Fibroblast of lung (primary cell): ENCODE data around the gene S100A4.
"Not testable (repeated sequence)": the region's sequence is repeated elsewhere in the genome, so short reads cannot be mapped to it uniquely, and the experiment has no call there.

ENCODE experiments used
- EZH2 ChIP-seq: IDR thresholded peaks from 2 replicates; pipeline ENCODE4 v1.5.1; 2012; ENCODE audit warnings: low read length, control low read depth, mild to moderate bottlenecking; ENCODE audit errors: missing control alignments
- TF ChIP-seq, protein P1 (sequence below), 2 donors: IDR thresholded peaks in 1 of 2; conservative IDR thresholded peaks in 1 of 2; 1 replicate in 1 of 2; 2 replicates in 1 of 2; pipeline ENCODE4 v1.5.1; 2011 to 2012; ENCODE audit warnings: low read length in 2 of 2, control low read depth in 1 of 2, inconsistent platforms in 1 of 2, low read depth in 1 of 2, mild to moderate bottlenecking in 1 of 2

DNA sequence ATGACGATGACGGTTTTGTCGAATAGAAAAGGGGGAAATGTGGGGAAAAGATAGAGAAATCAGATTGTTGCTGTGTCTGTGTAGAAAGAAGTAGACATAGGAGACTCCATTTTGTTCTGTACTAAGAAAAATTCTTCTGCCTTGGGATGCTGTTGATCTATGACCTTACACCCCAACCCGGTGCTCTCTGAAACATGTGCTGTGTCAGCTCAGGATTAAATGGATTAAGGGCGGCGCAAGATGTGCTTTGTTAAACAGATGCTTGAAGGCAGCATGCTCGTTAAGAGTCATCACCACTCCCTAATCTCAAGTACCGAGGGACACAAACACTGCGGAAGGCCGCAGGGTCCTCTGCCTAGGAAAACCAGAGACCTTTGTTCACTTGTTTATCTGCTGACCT is 29.9 kb upstream of the S100A4 start:
- TF ChIP-seq, protein P1, sequence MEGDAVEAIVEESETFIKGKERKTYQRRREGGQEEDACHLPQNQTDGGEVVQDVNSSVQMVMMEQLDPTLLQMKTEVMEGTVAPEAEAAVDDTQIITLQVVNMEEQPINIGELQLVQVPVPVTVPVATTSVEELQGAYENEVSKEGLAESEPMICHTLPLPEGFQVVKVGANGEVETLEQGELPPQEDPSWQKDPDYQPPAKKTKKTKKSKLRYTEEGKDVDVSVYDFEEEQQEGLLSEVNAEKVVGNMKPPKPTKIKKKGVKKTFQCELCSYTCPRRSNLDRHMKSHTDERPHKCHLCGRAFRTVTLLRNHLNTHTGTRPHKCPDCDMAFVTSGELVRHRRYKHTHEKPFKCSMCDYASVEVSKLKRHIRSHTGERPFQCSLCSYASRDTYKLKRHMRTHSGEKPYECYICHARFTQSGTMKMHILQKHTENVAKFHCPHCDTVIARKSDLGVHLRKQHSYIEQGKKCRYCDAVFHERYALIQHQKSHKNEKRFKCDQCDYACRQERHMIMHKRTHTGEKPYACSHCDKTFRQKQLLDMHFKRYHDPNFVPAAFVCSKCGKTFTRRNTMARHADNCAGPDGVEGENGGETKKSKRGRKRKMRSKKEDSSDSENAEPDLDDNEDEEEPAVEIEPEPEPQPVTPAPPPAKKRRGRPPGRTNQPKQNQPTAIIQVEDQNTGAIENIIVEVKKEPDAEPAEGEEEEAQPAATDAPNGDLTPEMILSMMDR (conservative IDR thresholded peaks at IDR 0.05 in 1 of 2, IDR thresholded peaks at IDR 0.05 in 1 of 2; ENCODE audit: low read depth in 1 of 2, low read length in 2 of 2) = not testable (repeated sequence)
- not testable (repeated sequence) for TF ChIP-seq EZH2
